CD4-positive, alpha-beta memory T cell (primary cell): ENCODE data around the gene LRRC3. TPM values are rescaled to one million over a fixed set of nuclear protein-coding genes. Genes with fewer than 3 reads are reported as not detected.

Experiments used
- CTCF ChIA-PET: fragments of 350-600 bp; sonication (Branson Sonifier 250); formaldehyde crosslinking; loops from one replicate; lab custom pipeline; 2021; ENCODE audit warnings: inconsistent platforms; ENCODE audit not compliant: partially characterized antibody; lab: Charles Lee
- POLR2A ChIA-PET: fragments of 350-600 bp; sonication (Branson Sonifier 250); formaldehyde crosslinking; loops from one replicate; lab custom pipeline; 2021; ENCODE audit not compliant: partially characterized antibody; lab: Charles Lee
- DNase-seq, 5 donors: peaks; one replicate each; pipeline versions ENCODE4 v3.0.0 to v3.0.0-alpha.2; 2020 to 2022; ENCODE audit warnings: mixed read lengths in 1 of 5
- H3K27ac ChIP-seq: one replicate; pipeline ENCODE4 v1.7.0; 2013; ENCODE audit warnings: low read depth, low read length
- H3K27me3 ChIP-seq: 2 replicates; pipeline ENCODE4 v1.7.0; 2013; ENCODE audit warnings: mild to moderate bottlenecking, low read length, moderate library complexity; ENCODE audit not compliant: insufficient read depth
- H3K36me3 ChIP-seq: 2 replicates; pipeline ENCODE4 v1.7.0; 2013; ENCODE audit warnings: mild to moderate bottlenecking, low read length, moderate library complexity; ENCODE audit not compliant: insufficient read depth
- H3K4me1 ChIP-seq: 2 replicates; pipeline ENCODE4 v1.7.0; 2013; ENCODE audit warnings: mild to moderate bottlenecking, low read length, moderate library complexity; ENCODE audit not compliant: insufficient read depth
- H3K4me3 ChIP-seq, 2 donors: one replicate each; pipeline ENCODE4 v1.7.0; 2013; ENCODE audit warnings: low read length in 2 of 2, mild to moderate bottlenecking in 1 of 2
- H3K9me3 ChIP-seq, 2 donors: one replicate each; pipeline ENCODE4 v1.7.0; 2013; ENCODE audit warnings: low read length in 2 of 2, control low read depth in 1 of 2; ENCODE audit not compliant: control insufficient read depth in 1 of 2
- H3K27ac Mint-ChIP-seq, 7 donors: one replicate each; pipeline ENCODE4 v1.8.0; 2020 to 2021; ENCODE audit warnings: mixed read lengths in 7 of 7, mild to moderate bottlenecking in 6 of 7, inconsistent platforms in 3 of 7, moderate library complexity in 3 of 7
- H3K27me3 Mint-ChIP-seq, 2 donors: one replicate each; pipeline ENCODE4 v1.8.0; 2020 to 2021; ENCODE audit warnings: mixed read lengths in 2 of 2
- H3K36me3 Mint-ChIP-seq, 2 donors: one replicate each; pipeline ENCODE4 v1.8.0; 2020 to 2021; ENCODE audit warnings: mixed read lengths in 2 of 2, inconsistent platforms in 1 of 2, mild to moderate bottlenecking in 1 of 2
- H3K4me1 Mint-ChIP-seq, 4 donors: one replicate each; pipeline ENCODE4 v1.8.0; 2020 to 2021; ENCODE audit warnings: mixed read lengths in 4 of 4, mild to moderate bottlenecking in 1 of 4
- H3K4me3 Mint-ChIP-seq, 8 donors: one replicate each; pipeline ENCODE4 v1.8.0; 2020 to 2021; ENCODE audit warnings: mixed read lengths in 8 of 8, mild to moderate bottlenecking in 7 of 8, moderate library complexity in 6 of 8, inconsistent platforms in 3 of 8
- H3K9me3 Mint-ChIP-seq, 8 donors: one replicate each; pipeline ENCODE4 v1.8.0; 2020 to 2021; ENCODE audit warnings: mixed read lengths in 8 of 8, mild to moderate bottlenecking in 5 of 8, inconsistent platforms in 3 of 8, moderate library complexity in 1 of 8
- intact Hi-C: fragments of 100-400 bp; cut with micrococcal nuclease; formaldehyde crosslinking; loops from one replicate; pipeline ENCODE4 v1.15.1; 2023
- polyA plus RNA-seq, 2 donors: library from polyadenylated mRNA; unstranded; fragments of 300-500 nt; fragmentation: Illumina TruSeq; gene quantifications; one replicate each; pipeline ENCODE4 v1.2.3, GENCODE V29; 2021
- total RNA-seq, 2 experiments: library from RNA; stranded (reverse); gene quantifications; one replicate each; pipeline ENCODE4 v1.2.3, GENCODE V29; 2021

The LRRC3 gene
- total and polyA plus RNA-seq, 4 experiments from 2014 or later: 0.11 to 1.5 (median 1.0) TPM

DNA sequence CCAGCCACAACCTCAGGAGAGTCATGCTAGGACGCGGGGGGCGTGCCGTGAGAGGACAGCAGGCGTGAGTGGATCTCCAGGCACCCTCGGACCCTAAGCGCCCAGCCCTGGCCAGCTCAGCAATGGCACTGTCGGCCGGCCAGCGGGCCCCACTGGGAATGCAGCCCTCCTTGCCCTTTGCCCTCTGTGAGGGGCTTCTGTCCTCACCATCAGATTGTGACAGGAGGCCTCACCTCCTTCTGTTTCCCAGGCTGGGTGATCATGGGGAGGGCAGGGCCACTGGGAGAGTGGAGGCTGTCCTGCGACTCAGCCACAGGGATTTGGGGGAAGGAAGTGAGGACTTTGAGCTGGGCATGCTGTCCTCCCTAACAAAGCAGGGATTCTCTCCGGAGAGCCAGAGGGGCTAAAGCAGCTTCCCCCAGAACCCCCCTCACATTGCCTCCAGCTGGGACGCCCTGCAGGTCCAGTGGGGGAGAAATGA is 6.6 kb upstream of the LRRC3 start:
- POLR2A ChIA-PET: no interaction called here
- no peak for DNase-seq
- no peak overlapping the region for H3K27ac Mint-ChIP-seq
- no peaks in the 10 kb centered on the region for H3K4me1 Mint-ChIP-seq
- no peak overlapping the region for H3K4me3 Mint-ChIP-seq
- H3K4me3 ChIP-seq: no peak overlapping the region
- no peaks in the 10 kb centered on the region for H3K36me3 Mint-ChIP-seq
- no peaks in the 10 kb centered on the region for H3K27me3 ChIP-seq
- CTCF ChIA-PET: no interaction called here
- intact Hi-C loops: no loop called here
- H3K27me3 Mint-ChIP-seq: peaks cover 3 to 12% of the 10 kb centered on the region in 2 donors
- H3K9me3 ChIP-seq: no peaks in the 10 kb centered on the region
- H3K27ac ChIP-seq: no peak overlapping the region
- H3K4me1 ChIP-seq: no peaks in the 10 kb centered on the region
- H3K36me3 ChIP-seq: no peaks in the 10 kb centered on the region
- peaks cover 0 to 9% (median 0%) of the 10 kb centered on the region in 8 donors for H3K9me3 Mint-ChIP-seq

DNA sequence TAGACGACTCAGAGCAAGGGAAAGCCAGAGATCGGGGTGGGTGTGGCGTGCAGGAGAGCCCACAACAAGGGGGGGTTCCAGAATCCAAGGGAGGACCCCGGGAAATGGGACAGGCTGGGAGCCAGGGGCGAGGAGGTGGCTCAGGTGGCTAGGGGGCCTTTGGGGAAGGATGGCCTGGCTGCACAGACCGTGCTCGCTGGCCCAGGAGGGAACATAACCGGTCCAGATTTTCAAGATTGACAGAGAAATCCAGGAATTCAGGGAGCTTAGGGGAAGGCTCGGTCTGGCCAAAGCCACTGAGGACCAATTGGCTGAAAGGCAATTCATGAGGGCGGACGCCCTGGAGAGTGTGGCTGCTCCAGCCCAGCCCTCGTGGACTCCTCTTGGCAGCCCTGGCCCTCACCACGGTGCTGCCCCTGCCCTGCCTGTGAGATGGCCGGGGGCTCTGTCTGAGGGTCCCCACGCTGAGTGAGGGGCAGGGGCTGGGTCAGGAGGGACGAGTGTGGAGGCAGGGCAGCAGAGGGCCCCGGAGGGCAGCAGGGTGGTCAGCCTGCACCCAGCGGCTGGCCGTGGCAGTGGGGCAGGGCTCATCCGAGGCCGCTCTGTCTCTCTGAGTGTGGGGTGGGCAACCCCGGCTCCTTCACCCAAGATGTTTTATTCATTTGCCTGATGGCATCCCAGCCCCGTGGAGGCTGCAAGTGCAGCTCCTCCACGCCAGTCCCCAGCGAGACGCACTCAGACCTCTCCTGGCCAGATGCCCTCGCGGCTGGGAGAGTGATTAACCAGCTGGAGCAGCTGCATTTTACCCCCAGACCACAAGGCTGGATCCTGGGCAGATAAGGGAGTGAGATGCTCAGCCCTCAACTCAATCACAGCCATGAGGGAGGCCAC is 5.6 kb upstream of the LRRC3 start:
- no peaks in the 10 kb centered on the region for H3K27me3 ChIP-seq
- H3K36me3 Mint-ChIP-seq: no peaks in the 10 kb centered on the region
- H3K4me3 Mint-ChIP-seq: no peak overlapping the region
- H3K4me1 ChIP-seq: peaks cover 2% of the 10 kb centered on the region
- no peaks in the 10 kb centered on the region for H3K9me3 ChIP-seq
- ChIA-PET CTCF (no interaction called here), POLR2A (no interaction called here)
- intact Hi-C loops: no loop called here
- H3K4me1 Mint-ChIP-seq: peaks cover 0 to 7% (median 5%) of the 10 kb centered on the region in 4 donors
- no peak overlapping the region for H3K4me3 ChIP-seq
- peaks cover 3 to 12% of the 10 kb centered on the region in 2 donors for H3K27me3 Mint-ChIP-seq
- DNase-seq: no peak
- H3K27ac Mint-ChIP-seq: no peak overlapping the region
- H3K9me3 Mint-ChIP-seq: peaks cover 0 to 19% (median 1%) of the 10 kb centered on the region in 8 donors
- no peaks in the 10 kb centered on the region for H3K36me3 ChIP-seq
- no peak overlapping the region for H3K27ac ChIP-seq

DNA sequence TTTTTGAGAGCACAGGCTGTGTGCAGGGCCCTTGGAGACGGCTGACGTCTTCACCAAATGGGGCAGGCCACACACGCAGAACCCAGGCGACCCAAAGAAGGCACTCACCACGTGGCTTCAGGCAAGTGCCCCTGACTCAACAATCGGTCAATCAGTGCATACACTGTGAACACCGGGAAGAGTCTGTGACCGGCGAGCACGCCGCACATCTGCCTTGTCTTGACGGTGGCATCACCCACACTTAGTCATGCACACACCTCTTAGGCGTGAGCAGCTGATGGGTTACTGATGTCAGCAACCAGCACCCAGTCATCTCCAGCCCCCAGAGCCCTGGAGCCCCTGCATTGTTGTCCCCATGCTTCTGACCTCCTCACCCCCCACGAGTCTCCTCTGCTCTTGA is 4.9 kb upstream of the LRRC3 start:
- no peaks in the 10 kb centered on the region for H3K27me3 ChIP-seq
- no peak overlapping the region for H3K4me3 Mint-ChIP-seq
- H3K27ac ChIP-seq: no peak overlapping the region
- H3K36me3 Mint-ChIP-seq: no peaks in the 10 kb centered on the region
- intact Hi-C loops: no loop called here
- H3K4me1 Mint-ChIP-seq: peaks cover 0 to 9% (median 7%) of the 10 kb centered on the region in 4 donors
- H3K4me1 ChIP-seq: peaks cover 5% of the 10 kb centered on the region
- H3K4me3 ChIP-seq: no peak overlapping the region
- no peak for DNase-seq
- ChIA-PET CTCF (no interaction called here), POLR2A (no interaction called here)
- H3K9me3 ChIP-seq: no peaks in the 10 kb centered on the region
- peaks cover 0 to 19% (median 1%) of the 10 kb centered on the region in 8 donors for H3K9me3 Mint-ChIP-seq
- peaks cover 3 to 12% of the 10 kb centered on the region in 2 donors for H3K27me3 Mint-ChIP-seq
- H3K36me3 ChIP-seq: no peaks in the 10 kb centered on the region
- no peak overlapping the region for H3K27ac Mint-ChIP-seq

DNA sequence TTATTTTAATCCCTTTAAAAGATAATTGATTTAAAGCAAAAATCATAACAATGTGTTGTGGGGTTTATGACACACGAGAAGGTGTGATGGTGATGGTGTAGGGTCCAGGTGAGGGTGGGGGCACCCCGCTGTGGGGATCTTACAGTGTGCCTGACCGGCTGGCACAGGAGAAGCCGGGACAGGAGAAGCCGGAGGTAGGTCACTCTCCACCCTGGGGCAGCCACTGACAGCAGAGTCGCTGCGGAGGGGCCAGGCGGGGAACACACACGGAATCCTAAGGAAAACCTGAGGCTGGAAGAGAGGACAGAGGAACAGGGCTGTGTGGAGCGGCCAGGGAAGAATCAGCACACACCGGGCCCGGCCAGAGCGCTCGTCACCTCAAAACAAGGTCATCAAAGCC is 4.3 kb upstream of the LRRC3 start:
- no peaks in the 10 kb centered on the region for H3K27me3 ChIP-seq
- Mint-ChIP-seq H3K36me3 (no peaks in the 10 kb centered on the region), H3K4me3 (no peak overlapping the region), H3K27me3 (peaks cover 3 to 12% of the 10 kb centered on the region in 2 donors), H3K4me1 (peaks cover 0 to 11% (median 7%) of the 10 kb centered on the region in 4 donors), H3K27ac (no peak overlapping the region), H3K9me3 (peaks cover 0 to 19% (median 1%) of the 10 kb centered on the region in 8 donors)
- CTCF ChIA-PET: no interaction called here
- DNase-seq: no peak
- intact Hi-C loops: no loop called here
- H3K36me3 ChIP-seq: no peaks in the 10 kb centered on the region
- no peaks in the 10 kb centered on the region for H3K9me3 ChIP-seq
- no peak overlapping the region for H3K27ac ChIP-seq
- no peak overlapping the region for H3K4me3 ChIP-seq
- peaks cover 7% of the 10 kb centered on the region for H3K4me1 ChIP-seq
- POLR2A ChIA-PET: no interaction called here

DNA sequence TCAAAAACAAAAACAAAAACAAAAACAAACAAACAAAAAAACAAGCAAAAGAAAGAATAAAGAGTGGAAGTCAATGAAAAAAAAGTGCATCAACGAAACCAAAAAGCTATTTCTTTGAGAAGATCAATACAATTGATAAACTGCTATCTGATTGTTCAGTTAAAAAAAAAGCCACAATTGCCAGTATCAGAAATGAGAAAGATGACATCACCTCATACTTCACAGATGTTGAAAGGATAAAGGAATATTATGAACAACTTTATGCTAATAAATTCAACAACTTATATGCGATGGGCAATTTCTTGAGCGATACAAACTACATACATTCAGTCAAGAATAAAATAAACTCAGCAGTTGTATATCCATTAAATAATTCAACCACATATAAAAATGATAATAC is 2.2 kb upstream of the LRRC3 start:
- DNase-seq: no peak
- Histone ChIP-seq H3K36me3 (no peaks in the 10 kb centered on the region), H3K27ac (no peak overlapping the region), H3K4me1 (peaks cover 13% of the 10 kb centered on the region), H3K4me3 (no peak overlapping the region), H3K9me3 (no peaks in the 10 kb centered on the region), H3K27me3 (no peaks in the 10 kb centered on the region)
- Mint-ChIP-seq H3K36me3 (no peaks in the 10 kb centered on the region), H3K4me3 (peak overlapping the region in 2 of 8 donors; percentile 2 to 29), H3K9me3 (peaks cover 0 to 19% (median 1%) of the 10 kb centered on the region in 8 donors), H3K4me1 (peaks cover 0 to 18% (median 7%) of the 10 kb centered on the region in 4 donors), H3K27ac (peak overlapping the region in 1 of 7 donors; percentile 53), H3K27me3 (peaks cover 3 to 4% of the 10 kb centered on the region in 2 donors)
- intact Hi-C loops: no loop called here
- POLR2A ChIA-PET: no interaction called here
- CTCF ChIA-PET: no interaction called here

DNA sequence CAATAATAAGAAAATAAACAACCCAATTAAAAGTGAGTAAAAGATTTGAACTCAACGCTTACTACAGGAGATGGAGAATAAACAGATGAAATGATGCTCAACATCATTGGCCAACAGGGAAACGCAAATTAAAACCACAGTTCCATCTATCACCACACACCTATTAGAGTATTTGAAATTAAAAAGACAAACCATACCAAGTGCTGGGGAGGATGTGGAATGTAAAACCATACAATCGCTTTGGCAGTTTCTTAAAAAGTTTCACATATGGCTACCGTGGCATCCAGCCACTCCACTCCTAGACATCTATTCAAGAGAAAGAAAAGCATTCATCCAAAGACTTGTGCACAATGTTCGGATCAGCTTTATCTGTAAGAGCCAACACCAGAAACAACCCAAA is 1.3 kb upstream of the LRRC3 start:
- H3K36me3 Mint-ChIP-seq: no peaks in the 10 kb centered on the region
- intact Hi-C loops: no loop called here
- H3K27me3 Mint-ChIP-seq: peaks cover 3% of the 10 kb centered on the region in 2 donors
- Histone ChIP-seq H3K9me3 (no peaks in the 10 kb centered on the region), H3K27me3 (no peaks in the 10 kb centered on the region), H3K36me3 (no peaks in the 10 kb centered on the region), H3K4me3 (no peak overlapping the region), H3K4me1 (peaks cover 13% of the 10 kb centered on the region), H3K27ac (no peak overlapping the region)
- CTCF ChIA-PET: no interaction called here
- H3K9me3 Mint-ChIP-seq: peaks cover 0 to 19% (median 1%) of the 10 kb centered on the region in 8 donors
- H3K27ac Mint-ChIP-seq: peak overlapping the region in 6 of 7 donors; percentile 4 to 88 (median 50)
- POLR2A ChIA-PET: interaction anchor here (1.2 kb wide), 1 partner anchor 115 kb away, joined by 3 read pairs; the partner anchor contains the start of gene CFAP410
- peaks cover 0 to 18% (median 7%) of the 10 kb centered on the region in 4 donors for H3K4me1 Mint-ChIP-seq
- H3K4me3 Mint-ChIP-seq: peak overlapping the region; percentile 44 to 81 (median 71)
- no peak for DNase-seq

DNA sequence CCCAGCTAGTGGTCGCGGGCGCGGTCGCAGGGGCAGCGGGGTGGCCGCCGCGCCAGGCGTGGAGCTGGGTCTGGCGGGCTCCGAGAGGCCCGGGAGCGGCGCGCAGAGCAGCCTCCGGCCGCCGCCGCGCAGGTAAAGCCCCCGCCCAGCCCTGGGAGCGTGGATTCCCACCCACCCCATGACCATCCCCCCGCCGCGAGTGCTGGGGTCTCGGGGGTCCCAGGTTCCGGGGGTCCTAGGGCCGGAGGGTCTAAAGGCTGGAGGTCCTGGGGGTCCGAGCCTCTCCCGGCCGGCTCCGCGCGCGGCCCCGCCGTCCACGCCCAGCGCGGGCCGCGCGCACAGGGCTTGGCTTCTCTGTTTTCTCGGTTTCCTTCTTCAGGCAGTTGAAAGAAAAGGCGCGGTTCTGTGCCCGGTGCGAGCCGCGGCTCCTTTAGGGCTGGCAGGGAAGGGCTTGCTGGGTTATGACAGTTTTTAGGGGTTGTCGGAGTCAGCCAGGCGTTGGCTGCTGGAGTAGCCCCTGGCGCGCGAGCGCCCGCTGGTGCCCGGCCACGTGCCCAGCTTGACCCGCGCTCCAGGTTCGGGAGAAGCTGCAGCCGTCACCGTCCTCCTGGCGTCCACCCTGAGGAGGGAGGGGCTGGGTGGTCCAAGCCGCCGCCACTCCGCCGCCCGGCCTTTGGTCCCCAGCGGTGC is 359 bp downstream of the LRRC3 start:
- Mint-ChIP-seq H3K27me3 (peaks cover 1 to 2% of the 10 kb centered on the region in 2 donors), H3K4me3 (peak overlapping the region; percentile 65 to 86 (median 76)), H3K4me1 (peaks cover 0 to 18% (median 7%) of the 10 kb centered on the region in 4 donors), H3K9me3 (peaks cover 0 to 19% (median 1%) of the 10 kb centered on the region in 8 donors), H3K27ac (no peak overlapping the region), H3K36me3 (no peaks in the 10 kb centered on the region)
- CTCF ChIA-PET: no interaction called here
- peak in 2 of 5 donors; percentile 32 to 57 for DNase-seq
- Histone ChIP-seq H3K27ac (no peak overlapping the region), H3K27me3 (no peaks in the 10 kb centered on the region), H3K4me1 (peaks cover 13% of the 10 kb centered on the region), H3K9me3 (no peaks in the 10 kb centered on the region), H3K4me3 (peak overlapping the region; percentile 11 to 55), H3K36me3 (no peaks in the 10 kb centered on the region)
- POLR2A ChIA-PET: interaction anchor here (1.3 kb wide), 1 partner anchor 117 kb away, joined by 4 read pairs; the partner anchor contains the start of gene CFAP410
- intact Hi-C loops: loop anchor here (1.0 kb wide), 1 partner anchor 116 kb away; the partner anchor contains the start of gene CFAP410
